ENCODE results near the gene DRD1.
A peak's percentile ranks its signal among the peaks of the same experiment; 100 is the strongest.
"Not testable (repeated sequence)": the region's sequence is repeated elsewhere in the genome, so short reads cannot be mapped to it uniquely, and the experiment has no call there.

DRD1 gene

GRCh38 chr5:175466700-175467318 is 22.8 kb upstream of the DRD1 start:
- DNase-seq = no peak

GRCh38 chr5:175465282-175465681 is 21.3 kb upstream of the DRD1 start:
- DNase-seq = no peak

DNA sequence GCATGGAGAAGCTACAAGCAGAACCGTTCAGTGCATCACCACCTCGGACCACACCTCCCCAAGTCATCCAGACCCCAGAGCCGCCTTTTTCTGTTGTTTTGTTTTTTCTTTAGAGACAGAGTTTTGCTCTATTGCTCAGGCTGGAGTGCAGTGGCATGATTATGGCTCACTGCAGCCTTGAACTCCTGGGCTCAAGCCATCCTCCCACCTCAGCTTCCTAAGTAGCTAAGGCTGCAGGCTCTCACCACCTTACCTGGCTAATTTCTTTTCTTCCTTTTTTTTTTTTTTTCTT is 20.9 kb upstream of the DRD1 start:
- DNase-seq = no peak

DNA sequence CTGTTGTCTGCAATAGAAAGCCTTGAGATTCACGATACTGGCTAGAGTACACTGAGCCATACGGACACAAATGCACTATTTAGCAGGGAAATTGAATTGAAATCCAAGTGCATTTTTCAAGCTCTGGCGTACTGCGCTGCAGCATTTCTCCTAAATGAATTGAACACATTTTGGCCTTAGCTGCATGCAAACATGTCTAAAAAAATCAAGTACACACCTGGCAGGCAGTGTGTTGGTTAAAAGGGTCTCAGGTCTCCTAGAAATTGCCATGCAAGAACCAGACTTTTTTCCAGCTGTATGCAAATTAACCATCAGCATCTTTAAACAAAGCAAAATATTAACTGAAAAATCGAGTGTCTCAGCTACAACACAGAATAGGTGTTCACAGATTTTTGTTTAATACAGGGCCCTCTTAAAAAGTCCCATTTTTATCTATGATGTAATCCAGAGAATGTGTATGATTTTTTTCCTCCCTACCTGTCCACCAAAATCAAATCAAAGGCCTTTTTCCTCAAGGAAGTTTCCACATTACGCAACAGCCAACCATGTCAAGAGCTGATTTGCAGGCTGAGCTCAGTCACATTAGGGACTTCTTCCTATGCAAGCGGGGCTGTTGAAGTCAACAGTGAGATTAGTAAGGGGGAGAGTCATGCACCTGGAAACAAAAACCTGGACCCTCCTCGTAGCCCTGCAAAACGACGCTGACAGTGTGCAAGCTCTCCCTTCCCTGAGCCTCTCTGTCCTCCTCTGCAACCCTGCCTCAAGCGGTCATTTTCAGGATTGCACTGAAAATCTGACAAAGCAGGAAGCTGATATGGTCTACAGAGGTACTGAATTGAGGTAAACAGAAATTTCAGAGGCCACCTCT is 20.3 kb upstream of the DRD1 start:
- peak; percentile 70 for DNase-seq

DNA sequence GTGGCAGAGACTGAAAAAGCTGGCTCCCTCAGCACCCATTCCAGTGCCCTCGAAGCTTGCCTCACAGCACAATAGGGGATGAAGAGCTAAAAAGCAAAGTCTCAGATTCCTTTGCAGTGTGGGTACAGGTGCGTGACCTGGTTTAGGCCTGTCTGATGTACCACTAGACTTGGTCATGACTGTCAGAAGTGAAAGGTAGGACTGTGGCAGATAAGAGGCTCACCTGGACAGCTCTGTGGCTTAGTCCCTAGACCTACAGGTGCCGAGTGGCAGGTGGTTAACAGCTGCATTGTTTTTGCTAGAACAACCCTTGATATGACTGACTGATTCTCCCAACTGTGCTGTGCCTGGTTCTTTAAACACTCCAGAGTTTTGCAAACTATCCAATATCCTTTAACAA is 19.7 kb upstream of the DRD1 start:
- no peak for DNase-seq

GRCh38 chr5:175461370-175461769 is 17.4 kb upstream of the DRD1 start:
- no peak for DNase-seq

DNA sequence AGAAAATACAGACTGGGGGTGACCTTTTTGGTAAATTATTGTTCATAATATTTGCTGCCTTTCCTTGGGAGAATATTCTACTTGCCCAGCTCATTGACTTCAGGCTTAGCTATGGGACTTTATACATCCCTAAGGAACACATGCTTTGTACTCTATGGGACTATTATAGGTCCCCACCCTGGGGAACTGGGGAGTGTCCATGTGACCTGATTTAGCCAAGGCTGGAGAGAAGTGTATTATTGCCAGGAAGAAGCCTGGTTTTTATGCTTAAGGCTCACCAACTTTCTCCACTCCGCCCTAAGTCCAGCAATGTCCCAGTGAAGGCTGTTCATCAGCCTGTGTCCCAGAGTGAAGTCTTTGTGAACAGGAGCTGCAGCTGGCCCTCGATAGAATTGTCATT is 16.6 kb upstream of the DRD1 start:
- DNase-seq = no peak

GRCh38 chr5:175460126-175460525 is 16.1 kb upstream of the DRD1 start:
- no peak for DNase-seq

DNA sequence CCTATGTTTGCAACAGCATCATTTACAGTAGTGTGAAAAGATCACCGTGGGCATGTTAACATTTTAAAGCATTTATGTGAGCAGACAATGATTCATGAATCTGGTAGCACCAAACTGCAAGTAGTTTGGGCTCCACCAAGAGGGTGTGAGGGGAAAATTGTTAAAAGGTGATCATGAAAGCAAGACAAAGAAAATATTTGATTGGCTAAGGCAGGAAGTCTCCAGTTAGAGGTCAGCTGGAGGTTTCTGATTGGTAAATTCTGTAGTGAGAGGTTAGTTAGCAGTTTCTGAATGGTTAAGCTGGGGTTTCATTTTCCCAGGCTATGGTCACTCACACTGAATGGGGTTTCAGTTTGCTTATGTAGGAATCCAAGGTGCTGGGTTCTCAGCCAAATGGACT is 13.5 kb upstream of the DRD1 start:
- no peak for DNase-seq

GRCh38 chr5:175456105-175456742 is 12.2 kb upstream of the DRD1 start:
- DNase-seq = no peak

GRCh38 chr5:175454338-175454737 is 10.4 kb upstream of the DRD1 start:
- not testable (repeated sequence) for DNase-seq

GRCh38 chr5:175452166-175452565 is 8.2 kb upstream of the DRD1 start:
- no peak for DNase-seq

DNA sequence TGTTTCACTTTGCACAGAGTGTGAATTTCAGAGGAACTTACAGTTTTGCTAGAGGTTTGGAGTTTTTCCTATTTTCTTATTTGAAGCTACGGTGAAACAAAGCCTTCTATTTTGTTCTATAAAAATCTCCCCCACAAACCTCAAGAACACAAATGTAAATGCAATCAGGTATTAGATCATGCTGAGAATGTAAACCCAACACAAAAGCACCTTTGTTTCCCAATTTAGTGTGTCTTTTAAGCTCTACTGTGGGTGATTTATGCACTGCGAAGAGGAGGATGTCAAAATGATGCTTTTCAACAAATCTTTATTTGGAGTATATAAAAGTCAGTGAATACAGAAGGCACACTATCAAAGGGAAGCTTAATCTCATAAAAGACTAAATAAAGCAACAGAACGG is 4.3 kb upstream of the DRD1 start:
- DNase-seq = no peak

GRCh38 chr5:175447571-175447970 is 3.6 kb upstream of the DRD1 start:
- DNase-seq = no peak

DNA sequence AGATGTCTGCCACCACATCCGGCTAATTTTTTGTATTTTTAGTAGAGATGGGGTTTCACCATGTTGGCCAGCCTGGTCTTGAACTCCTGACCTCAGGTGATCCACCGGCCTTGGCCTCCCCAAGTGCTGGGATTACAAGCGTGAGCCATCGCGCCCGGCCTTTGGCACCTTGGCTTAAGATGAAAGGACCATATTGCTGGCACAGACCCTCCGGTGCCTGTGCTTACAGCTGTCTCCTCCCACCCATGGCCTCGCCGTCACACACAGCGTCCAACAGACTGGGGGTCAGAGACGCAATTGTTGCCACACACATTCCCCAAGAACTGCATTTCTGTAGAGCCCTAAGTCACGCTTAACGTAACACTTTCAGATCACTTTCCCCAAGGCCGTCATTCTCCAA is 2.4 kb upstream of the DRD1 start:
- not testable (repeated sequence) for DNase-seq

DNA sequence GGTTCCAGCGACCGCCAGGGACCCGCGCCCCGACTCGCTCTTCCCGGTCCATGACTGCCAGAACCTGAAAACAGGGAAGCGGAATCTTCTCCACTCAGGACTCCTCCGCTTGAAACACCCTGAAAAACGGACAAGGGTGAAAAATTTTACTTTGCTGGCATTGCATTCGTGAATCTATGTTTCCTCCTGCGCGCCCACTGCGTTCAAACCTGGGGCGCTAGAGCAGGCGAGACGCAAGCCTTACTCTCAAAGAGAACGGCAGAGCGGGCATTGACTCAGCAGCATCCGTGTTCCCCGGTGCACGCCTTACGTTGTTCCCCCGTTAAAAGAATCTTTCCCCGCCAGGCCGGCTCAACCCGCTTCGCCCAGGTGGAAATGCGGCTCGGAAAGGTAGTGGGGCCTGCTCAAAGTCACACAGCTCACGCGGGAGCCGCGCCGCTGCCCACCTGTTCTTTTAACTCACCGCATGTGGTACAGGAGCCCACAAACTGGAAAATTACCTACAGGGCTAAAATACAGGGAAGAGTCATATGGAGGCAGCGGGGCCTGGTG is 999 bp upstream of the DRD1 start:
- DNase-seq = no peak

GRCh38 chr5:175443514-175444059 is 395 bp downstream of the DRD1 start:
- no peak for DNase-seq

- DNase-seq = no peak
Observed at GRCh38 chr5:175438234-175438857, 5.6 kb downstream of the DRD1 start.

- no peak for DNase-seq
Observed at GRCh38 chr5:175436359-175436758, 7.6 kb downstream of the DRD1 start.

DNA sequence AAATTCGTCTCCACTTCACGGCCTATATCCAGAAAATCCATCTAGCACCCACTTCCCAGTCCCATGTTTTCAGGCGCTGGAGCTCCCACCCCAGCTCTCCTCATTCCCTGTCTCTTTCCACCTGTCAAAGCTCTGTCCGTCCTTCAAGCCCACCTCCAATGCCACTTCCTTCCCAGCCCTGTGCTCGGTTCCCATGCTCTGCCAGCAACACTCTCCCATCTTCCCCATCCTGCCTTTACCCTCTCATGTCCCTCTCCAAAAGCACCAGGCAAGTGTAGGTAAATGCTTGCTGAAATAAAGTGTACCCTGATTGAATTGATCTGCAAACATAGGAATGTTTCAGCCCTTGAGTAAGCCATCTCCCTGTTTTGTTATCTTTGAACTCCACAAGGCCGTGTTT is 9.2 kb downstream of the DRD1 start:
- DNase-seq = no peak

DNA sequence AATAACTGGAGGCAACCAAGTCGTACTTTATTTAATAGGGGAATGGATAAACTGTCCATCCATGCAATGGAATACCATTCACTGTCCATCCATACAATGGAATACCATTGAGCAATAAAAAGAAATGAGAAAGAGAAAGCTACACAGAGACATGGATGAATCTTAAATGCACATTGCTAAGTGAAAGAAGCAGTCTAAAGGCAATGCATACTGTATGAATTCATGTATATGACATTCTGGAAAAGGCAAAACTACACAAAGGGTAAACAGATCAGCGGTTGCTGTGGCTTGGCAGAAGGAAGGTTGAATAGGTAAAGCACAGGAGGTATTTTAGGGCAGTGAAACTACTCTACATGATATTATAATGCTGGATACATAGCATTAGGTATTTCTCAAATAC is 16.2 kb downstream of the DRD1 start:
- no peak for DNase-seq

- DNase-seq = not testable (repeated sequence)
Observed at GRCh38 chr5:175424594-175424993, 19.4 kb downstream of the DRD1 start.

- DNase-seq = no peak
Observed at GRCh38 chr5:175422058-175422457, 21.9 kb downstream of the DRD1 start.

Measured in stimulated activated CD4-positive, alpha-beta T cell treated with anti-CD3 and anti-CD28 coated beads, Interleukin-1b, Interleukin-23, amount 100 ng/mL, for 48 hours (primary cell).